ENCODE results near the gene SYT6.

SYT6 gene

DNA sequence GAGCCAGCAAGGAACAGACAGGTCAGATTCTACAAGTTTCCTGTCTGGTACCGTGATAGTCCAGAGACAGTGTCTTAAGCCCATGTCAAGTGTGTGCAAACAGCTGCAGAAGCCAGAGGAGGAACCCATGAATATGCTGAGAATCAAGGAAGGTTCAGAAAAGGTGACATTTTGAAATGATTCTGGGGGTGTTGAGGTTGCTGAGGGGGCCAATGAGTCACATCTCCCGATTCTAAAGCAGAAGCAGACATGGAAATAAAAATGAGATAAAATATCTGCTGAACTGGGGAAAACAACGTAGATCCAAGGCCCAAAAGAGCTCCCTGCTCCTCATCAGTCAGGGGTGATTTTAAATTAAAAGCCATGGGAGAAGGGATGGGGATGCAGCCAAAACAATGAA lies 15.8 kb upstream of the SYT6 start:
- TF ChIP-seq EZH2 (optimal IDR thresholded peaks at IDR 0.05; ENCODE audit: low read depth, low read length) (no peak), CTCF (IDR thresholded peaks at IDR 0.05; ENCODE audit: low read length) (no peak), EZH2phosphoT487 (IDR thresholded peaks at IDR 0.05; ENCODE audit: low read length) (no peak)
- no peaks in the 10 kb centered on the region for H3K9me3 ChIP-seq (replicated peaks; ENCODE audit: insufficient read depth, low read length)

DNA sequence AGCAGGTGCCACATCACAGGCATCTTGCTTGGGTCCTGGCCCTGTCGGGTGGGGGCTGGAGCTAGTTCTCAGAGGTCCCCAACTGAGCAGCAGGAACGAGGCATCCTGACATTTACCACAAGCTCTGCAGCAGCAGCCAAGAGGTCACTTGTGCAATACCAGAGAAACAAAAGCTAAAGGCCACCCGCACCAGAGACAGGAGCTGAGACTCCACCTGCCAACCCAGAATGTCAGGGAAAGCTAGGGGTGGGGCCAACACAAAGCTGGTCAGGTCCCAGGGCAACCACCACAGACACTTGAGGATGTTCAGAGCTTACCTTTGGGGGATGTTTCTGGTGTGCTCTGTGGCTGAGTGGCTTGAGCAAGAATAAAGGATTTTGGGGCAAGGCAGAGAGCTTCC lies 13.6 kb upstream of the SYT6 start:
- no peaks in the 10 kb centered on the region for H3K4me1 ChIP-seq (ENCODE audit: low read length)
- H3K79me2 ChIP-seq (ENCODE audit: low read length) = no peaks in the 10 kb centered on the region
- TF ChIP-seq EZH2phosphoT487 (IDR thresholded peaks at IDR 0.05; ENCODE audit: low read length) (no peak), CTCF (IDR thresholded peaks at IDR 0.05; ENCODE audit: low read length) (no peak), EZH2 (optimal IDR thresholded peaks at IDR 0.05; ENCODE audit: low read depth, low read length) (no peak)
- H4K20me1 ChIP-seq (ENCODE audit: insufficient read depth, low read length) = no peaks in the 10 kb centered on the region
- no peaks in the 10 kb centered on the region for H3K9me3 ChIP-seq (replicated peaks; ENCODE audit: insufficient read depth, low read length)
- no peak overlapping the region for H3K27ac ChIP-seq (ENCODE audit: low read length)
- no peaks in the 10 kb centered on the region for H3K9me2 ChIP-seq (replicated peaks; ENCODE audit: insufficient read depth, low read length)
- no peaks in the 10 kb centered on the region for H3K27me3 ChIP-seq (replicated peaks; ENCODE audit: insufficient read depth, low read length)
- H3K9ac ChIP-seq (ENCODE audit: low read length) = no peak overlapping the region
- no peaks in the 10 kb centered on the region for H3F3A ChIP-seq (ENCODE audit: insufficient read depth, low read length)
- no peak overlapping the region for H3K4me2 ChIP-seq (ENCODE audit: low read depth, low read length)
- no peak for DNase-seq
- H3K36me3 ChIP-seq (replicated peaks; ENCODE audit: insufficient read depth, low read length) = no peaks in the 10 kb centered on the region
- H3K4me3 ChIP-seq (ENCODE audit: low read length) = no peak overlapping the region
- no peak overlapping the region for H2AFZ ChIP-seq (ENCODE audit: low read length)

More for the DNA sequence above, 15.8 kb upstream of the SYT6 start:
- DNase-seq = no peak
- H3F3A ChIP-seq (ENCODE audit: insufficient read depth, low read length) = no peaks in the 10 kb centered on the region
- no peak overlapping the region for H2AFZ ChIP-seq (ENCODE audit: low read length)
- H3K4me3 ChIP-seq (ENCODE audit: low read length) = no peak overlapping the region
- H3K27ac ChIP-seq (ENCODE audit: low read length) = no peak overlapping the region
- no peaks in the 10 kb centered on the region for H3K27me3 ChIP-seq (replicated peaks; ENCODE audit: insufficient read depth, low read length)
- H3K36me3 ChIP-seq (replicated peaks; ENCODE audit: insufficient read depth, low read length) = no peaks in the 10 kb centered on the region
- H4K20me1 ChIP-seq (ENCODE audit: insufficient read depth, low read length) = no peaks in the 10 kb centered on the region
- no peaks in the 10 kb centered on the region for H3K4me1 ChIP-seq (ENCODE audit: low read length)
- H3K4me2 ChIP-seq (ENCODE audit: low read depth, low read length) = no peak overlapping the region
- no peaks in the 10 kb centered on the region for H3K79me2 ChIP-seq (ENCODE audit: low read length)
- no peak overlapping the region for H3K9ac ChIP-seq (ENCODE audit: low read length)
- H3K9me2 ChIP-seq (replicated peaks; ENCODE audit: insufficient read depth, low read length) = no peaks in the 10 kb centered on the region

- Histone ChIP-seq H3K36me3 (replicated peaks; ENCODE audit: insufficient read depth, low read length) (no peaks in the 10 kb centered on the region), H3F3A (ENCODE audit: insufficient read depth, low read length) (no peaks in the 10 kb centered on the region), H3K9me3 (replicated peaks; ENCODE audit: insufficient read depth, low read length) (no peaks in the 10 kb centered on the region), H3K4me2 (ENCODE audit: low read depth, low read length) (no peak overlapping the region), H3K4me1 (ENCODE audit: low read length) (no peaks in the 10 kb centered on the region), H4K20me1 (ENCODE audit: insufficient read depth, low read length) (no peaks in the 10 kb centered on the region), H3K79me2 (ENCODE audit: low read length) (no peaks in the 10 kb centered on the region), H3K9me2 (replicated peaks; ENCODE audit: insufficient read depth, low read length) (no peaks in the 10 kb centered on the region), H3K9ac (ENCODE audit: low read length) (no peak overlapping the region), H3K27ac (ENCODE audit: low read length) (no peak overlapping the region), H3K4me3 (ENCODE audit: low read length) (no peak overlapping the region), H3K27me3 (replicated peaks; ENCODE audit: insufficient read depth, low read length) (no peaks in the 10 kb centered on the region), H2AFZ (ENCODE audit: low read length) (no peak overlapping the region)
- no peak for TF ChIP-seq CTCF (IDR thresholded peaks at IDR 0.05; ENCODE audit: low read length)
- no peak for TF ChIP-seq EZH2phosphoT487 (IDR thresholded peaks at IDR 0.05; ENCODE audit: low read length)
- no peak for TF ChIP-seq EZH2 (optimal IDR thresholded peaks at IDR 0.05; ENCODE audit: low read depth, low read length)
- DNase-seq = no peak
Measured at GRCh38 chr1:114164840-114165543, 11.3 kb upstream of the SYT6 start.

Data from MM.1S (cell line).